ENCODE measurements around the gene MED12L.

DNA sequence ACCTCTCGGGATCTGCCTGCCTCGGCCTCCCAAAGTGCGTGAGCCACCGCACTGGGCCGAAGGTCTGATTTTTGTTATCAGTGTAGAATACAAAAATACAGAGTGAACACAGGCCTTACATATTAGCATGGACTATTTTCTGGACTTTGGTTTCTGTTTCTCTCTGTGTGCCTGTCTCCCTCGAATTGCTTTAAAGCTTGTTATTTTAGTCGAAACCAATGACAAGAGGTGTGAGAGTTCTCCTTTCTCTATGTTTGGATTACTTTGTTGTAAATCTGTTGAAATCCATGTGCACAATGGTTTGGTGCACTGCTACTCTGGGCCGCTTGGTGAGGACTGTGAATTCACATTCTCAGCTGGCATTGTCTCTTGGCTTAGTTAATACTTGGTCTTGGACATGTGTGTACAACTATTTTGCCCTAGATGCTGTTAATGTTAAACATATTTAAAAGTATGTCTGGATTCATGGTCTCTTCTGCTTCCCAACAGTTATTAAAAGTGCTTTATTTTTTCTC, 23.9 kb downstream of the MED12L start:
- TF ChIP-seq ZNF621 (tag by site-specific recombination; IDR thresholded peaks at IDR 0.05) (no peak), HOXA7 (CRISPR knock-in tag; IDR thresholded peaks at IDR 0.05; ENCODE audit: borderline replicate concordance) (no peak), ZNF138 (tag by site-specific recombination; IDR thresholded peaks at IDR 0.05; ENCODE audit: borderline replicate concordance) (no peak), CTCF (tag by site-specific recombination; IDR thresholded peaks at IDR 0.05) (no peak), REST (tag by site-specific recombination; IDR thresholded peaks at IDR 0.05) (no peak), ZNF10 (tag by site-specific recombination; IDR thresholded peaks at IDR 0.05) (no peak), KLF10 (tag by site-specific recombination; IDR thresholded peaks at IDR 0.05) (no peak), ZNF19 (tag by site-specific recombination; IDR thresholded peaks at IDR 0.05; ENCODE audit: low read depth) (no peak), YY1 (tag by site-specific recombination; IDR thresholded peaks at IDR 0.05) (no peak), ZBTB20 (tag by site-specific recombination; IDR thresholded peaks at IDR 0.05) (no peak), ZNF350 (tag by site-specific recombination; IDR thresholded peaks at IDR 0.05) (no peak), ZFP37 (tag by site-specific recombination; IDR thresholded peaks at IDR 0.05) (no peak)
- TF ChIP-seq, protein P1, sequence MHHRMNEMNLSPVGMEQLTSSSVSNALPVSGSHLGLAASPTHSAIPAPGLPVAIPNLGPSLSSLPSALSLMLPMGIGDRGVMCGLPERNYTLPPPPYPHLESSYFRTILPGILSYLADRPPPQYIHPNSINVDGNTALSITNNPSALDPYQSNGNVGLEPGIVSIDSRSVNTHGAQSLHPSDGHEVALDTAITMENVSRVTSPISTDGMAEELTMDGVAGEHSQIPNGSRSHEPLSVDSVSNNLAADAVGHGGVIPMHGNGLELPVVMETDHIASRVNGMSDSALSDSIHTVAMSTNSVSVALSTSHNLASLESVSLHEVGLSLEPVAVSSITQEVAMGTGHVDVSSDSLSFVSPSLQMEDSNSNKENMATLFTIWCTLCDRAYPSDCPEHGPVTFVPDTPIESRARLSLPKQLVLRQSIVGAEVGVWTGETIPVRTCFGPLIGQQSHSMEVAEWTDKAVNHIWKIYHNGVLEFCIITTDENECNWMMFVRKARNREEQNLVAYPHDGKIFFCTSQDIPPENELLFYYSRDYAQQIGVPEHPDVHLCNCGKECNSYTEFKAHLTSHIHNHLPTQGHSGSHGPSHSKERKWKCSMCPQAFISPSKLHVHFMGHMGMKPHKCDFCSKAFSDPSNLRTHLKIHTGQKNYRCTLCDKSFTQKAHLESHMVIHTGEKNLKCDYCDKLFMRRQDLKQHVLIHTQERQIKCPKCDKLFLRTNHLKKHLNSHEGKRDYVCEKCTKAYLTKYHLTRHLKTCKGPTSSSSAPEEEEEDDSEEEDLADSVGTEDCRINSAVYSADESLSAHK (tag by site-specific recombination; IDR thresholded peaks at IDR 0.05) = no peak

Data from HEK293 (cell line).